22Rv1 (cell line): ENCODE results near the gene RPP30.

Source experiments
- ZFX ChIP-seq: fragments of 450-650 bp; IDR thresholded peaks from 2 replicates; pipeline ENCODE4 v1.6.1; 2017; ENCODE audit warnings: antibody characterized with exemption, borderline replicate concordance
- TF ChIP-seq, protein P1 (sequence below): fragments of 450-650 bp; IDR thresholded peaks from 2 replicates; pipeline ENCODE4 v1.5.1; 2017; ENCODE audit warnings: mild to moderate bottlenecking

DNA sequence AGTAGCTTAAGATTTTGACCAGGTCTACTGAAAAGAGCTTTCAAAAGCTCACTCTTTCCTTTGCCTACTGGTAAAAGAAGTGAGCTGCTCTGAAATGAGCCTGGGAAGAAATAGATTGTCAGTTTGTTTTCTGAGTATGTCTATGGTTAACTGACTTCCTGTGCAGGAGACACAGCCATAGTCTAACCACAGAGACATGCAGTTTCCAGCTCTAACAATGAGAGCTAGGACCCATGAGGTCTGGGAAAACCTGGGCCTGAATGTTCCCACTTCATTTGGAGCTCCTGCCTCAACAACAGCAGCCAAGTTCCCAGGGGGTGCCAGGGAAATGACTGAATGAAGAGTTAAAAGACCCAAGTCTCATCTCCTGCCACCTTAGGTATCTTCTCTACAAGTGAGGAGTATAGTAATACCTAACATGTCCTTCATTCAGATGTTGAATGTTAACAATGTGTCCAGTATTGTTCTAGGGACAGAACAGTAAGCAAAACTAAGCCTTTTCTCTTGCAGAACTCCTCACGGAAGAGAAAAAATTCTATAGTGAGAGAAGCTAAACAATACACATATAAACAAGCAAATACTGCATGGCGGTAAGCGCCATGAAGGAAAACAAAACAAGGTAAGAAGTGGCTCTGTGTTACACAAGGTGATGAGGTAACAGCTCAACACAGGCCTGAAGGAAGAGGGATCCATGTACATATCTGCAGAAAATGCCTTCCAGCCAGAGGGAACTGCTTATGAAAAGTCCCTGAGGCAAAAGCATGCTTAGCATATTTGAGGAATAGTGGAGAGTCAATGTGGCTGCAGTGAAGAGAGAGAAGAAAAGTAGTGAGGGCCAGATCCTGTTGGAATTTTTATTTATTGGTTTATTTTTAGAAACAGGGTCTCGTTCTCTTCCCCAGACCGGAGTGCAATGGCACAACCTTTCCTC lies 75.5 kb downstream of the RPP30 start:
- TF ChIP-seq, protein P1, sequence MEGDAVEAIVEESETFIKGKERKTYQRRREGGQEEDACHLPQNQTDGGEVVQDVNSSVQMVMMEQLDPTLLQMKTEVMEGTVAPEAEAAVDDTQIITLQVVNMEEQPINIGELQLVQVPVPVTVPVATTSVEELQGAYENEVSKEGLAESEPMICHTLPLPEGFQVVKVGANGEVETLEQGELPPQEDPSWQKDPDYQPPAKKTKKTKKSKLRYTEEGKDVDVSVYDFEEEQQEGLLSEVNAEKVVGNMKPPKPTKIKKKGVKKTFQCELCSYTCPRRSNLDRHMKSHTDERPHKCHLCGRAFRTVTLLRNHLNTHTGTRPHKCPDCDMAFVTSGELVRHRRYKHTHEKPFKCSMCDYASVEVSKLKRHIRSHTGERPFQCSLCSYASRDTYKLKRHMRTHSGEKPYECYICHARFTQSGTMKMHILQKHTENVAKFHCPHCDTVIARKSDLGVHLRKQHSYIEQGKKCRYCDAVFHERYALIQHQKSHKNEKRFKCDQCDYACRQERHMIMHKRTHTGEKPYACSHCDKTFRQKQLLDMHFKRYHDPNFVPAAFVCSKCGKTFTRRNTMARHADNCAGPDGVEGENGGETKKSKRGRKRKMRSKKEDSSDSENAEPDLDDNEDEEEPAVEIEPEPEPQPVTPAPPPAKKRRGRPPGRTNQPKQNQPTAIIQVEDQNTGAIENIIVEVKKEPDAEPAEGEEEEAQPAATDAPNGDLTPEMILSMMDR, result no peak
- no peak for TF ChIP-seq ZFX
